HG03280 (cell line): Measurements from ENCODE around the gene NPHS1.
"Not testable (repeated sequence)": the region's sequence is repeated elsewhere in the genome, so short reads cannot be mapped to it uniquely, and the experiment has no call there.

ENCODE experiments used
- ATAC-seq: cut with Tn5 transposase; IDR thresholded peaks from one replicate; pipeline ENCODE4 v1.9.1; 2021; ENCODE audit warnings: mild to moderate bottlenecking, moderate library complexity; ENCODE audit not compliant: unreplicated experiment

The NPHS1 gene, protein sequence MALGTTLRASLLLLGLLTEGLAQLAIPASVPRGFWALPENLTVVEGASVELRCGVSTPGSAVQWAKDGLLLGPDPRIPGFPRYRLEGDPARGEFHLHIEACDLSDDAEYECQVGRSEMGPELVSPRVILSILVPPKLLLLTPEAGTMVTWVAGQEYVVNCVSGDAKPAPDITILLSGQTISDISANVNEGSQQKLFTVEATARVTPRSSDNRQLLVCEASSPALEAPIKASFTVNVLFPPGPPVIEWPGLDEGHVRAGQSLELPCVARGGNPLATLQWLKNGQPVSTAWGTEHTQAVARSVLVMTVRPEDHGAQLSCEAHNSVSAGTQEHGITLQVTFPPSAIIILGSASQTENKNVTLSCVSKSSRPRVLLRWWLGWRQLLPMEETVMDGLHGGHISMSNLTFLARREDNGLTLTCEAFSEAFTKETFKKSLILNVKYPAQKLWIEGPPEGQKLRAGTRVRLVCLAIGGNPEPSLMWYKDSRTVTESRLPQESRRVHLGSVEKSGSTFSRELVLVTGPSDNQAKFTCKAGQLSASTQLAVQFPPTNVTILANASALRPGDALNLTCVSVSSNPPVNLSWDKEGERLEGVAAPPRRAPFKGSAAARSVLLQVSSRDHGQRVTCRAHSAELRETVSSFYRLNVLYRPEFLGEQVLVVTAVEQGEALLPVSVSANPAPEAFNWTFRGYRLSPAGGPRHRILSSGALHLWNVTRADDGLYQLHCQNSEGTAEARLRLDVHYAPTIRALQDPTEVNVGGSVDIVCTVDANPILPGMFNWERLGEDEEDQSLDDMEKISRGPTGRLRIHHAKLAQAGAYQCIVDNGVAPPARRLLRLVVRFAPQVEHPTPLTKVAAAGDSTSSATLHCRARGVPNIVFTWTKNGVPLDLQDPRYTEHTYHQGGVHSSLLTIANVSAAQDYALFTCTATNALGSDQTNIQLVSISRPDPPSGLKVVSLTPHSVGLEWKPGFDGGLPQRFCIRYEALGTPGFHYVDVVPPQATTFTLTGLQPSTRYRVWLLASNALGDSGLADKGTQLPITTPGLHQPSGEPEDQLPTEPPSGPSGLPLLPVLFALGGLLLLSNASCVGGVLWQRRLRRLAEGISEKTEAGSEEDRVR (N-terminal part only)

DNA sequence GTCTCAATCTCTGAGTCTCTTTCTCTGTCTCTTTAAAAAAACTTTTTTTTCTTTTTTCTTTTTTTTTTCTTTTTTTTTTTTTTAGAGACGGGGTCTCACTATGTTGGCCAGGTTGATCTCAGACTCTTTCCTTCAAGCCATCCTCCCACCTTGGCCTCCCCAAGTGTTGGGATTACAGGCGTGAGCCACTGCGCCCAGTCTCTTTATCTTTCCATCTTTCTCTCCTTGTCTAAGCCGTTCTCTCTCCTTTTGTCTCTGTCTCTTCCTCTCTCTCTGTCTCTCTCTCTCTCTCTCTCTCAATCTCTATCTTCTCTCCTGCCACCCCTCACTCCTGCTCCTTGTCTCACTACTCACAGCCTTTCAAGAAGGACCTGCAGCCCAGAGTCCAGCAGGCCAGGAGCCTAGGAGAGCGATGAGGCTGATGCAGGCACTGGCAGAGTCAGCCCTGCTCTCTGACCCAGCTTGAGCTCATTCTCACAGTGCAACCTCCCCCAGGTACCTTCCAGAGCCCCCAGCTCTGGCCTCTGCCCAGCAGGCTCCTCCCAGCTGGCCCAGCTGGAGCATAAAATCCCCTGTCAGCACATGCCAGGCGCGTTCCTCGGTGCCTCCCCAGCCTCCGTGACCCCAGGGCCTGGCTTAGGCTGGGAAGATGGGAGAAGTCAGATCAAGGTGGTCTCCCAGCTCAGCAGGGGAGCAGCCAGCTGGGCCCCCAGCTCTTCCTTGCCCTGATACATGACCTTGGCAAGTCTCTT, at the start of gene NPHS1:
Gene NPHS1 (minus strand): TSS at position 476 of the 752 bp plus-strand sequence. CDS start 667 bp downstream, outside the sequence.
- no peak for ATAC-seq

DNA sequence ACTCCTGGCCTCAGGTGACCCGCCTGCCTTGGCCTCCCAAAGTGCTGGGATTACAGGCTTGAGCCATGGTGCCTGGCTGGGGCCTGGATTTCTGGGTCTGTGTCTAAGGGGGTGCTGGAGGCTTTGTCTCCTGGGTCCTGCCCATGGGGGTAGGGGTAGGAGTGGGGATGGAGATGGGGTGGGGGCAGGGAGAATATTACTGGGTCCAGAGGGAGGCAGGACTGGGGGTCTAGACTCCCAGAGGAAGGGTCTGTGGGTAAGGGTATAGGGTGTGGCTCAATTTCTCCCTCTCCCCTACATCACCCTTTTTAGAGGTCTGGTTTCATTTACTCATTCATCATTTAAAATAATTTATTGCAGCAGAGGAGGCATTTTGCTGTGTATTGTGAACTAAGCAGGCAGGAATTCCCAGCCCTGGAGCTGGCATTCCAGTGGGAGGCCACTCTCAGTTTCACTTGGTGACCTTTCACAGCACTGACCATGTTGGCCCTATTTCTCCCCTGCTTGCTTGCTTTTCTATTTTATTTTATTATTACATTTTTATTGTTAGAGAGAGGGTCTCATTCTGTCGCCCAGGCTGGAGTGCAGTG, 48.8 kb upstream of the NPHS1 start:
- no peak for ATAC-seq

DNA sequence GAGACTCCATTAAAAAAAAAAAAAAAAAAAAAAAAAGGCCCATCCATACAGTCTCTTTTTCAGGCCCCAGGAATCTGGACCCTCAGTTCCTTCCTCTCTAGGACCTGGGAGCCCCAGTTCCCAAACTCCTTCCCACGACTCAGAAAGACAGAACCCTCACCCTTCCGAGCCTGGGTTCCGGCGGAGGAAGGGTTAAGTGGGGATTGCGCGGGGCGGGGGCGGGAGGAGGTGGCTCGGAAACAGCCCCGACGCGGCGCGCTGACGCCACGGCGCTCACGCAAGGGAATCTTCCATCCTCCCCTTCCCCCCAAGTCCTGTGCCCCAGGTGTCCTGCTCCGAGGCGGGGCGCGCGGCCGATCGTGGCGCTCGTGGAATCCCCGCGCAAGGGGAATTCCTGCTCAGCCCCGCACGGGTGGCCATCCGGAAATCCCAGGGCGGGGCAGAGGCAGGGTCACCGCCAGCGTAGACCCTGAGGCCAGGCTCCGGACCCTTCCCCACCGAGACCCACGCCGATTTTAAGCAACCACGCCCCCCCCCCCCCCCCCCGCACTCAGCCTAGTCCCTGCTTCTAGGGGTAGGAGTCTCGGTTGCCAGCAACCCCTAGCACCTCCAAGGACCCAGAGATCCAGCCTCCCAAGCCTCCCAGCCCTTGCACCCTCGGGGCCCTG, 47.4 kb upstream of the NPHS1 start:
- ATAC-seq: peak; percentile 42

DNA sequence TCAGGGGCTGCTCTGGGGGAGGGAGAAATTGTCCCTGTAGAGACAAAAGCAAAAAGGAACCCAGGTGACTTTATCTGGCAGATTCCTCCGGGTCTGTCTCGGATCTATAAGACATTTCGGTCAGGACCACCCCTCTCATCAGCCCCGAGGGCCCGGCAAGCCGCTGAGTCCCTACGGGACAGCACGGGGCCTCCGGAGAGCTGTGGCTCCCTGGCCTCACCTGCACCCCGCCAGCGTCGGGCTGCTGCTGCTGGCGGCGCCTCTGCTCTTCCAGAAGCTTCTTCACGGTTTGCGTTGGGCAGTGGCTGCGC, 46.1 kb upstream of the NPHS1 start:
- no peak for ATAC-seq

DNA sequence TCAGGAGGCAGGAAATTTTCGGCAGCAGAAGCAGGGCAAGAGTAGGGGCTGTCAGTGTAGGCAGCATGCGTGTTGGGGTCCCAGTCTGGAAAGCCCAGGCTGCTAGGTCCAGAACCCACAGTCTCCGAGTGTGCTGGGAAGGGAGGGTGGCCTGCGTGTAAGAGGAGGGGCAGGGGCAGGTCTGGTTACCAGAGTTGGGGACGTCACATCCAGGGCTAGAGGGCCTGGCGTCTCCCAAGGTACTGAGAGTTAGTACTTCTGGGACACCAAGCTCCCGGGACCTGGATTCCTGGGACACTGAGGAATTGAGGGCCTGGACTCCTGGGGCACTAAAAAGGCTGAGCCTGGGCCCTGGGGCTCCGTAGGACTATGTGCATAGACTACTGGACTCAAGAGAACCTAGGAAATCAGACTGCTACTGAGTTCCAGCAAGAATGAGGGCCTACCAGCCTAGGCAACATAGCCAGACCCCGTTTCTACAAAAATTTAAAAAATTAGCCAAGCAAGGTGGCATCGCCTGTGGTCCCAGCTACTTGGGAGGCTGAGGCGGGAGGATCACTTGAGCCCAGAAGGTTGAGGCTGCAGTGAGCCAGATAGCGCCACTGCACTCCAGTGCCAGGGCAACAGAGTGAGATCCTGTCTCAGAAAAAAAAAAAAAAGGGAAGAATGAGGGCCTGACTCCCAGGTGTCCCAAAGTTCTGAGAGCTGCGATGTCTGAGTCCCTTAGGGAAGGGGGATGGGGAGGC, 45.6 kb upstream of the NPHS1 start:
- ATAC-seq: no peak

DNA sequence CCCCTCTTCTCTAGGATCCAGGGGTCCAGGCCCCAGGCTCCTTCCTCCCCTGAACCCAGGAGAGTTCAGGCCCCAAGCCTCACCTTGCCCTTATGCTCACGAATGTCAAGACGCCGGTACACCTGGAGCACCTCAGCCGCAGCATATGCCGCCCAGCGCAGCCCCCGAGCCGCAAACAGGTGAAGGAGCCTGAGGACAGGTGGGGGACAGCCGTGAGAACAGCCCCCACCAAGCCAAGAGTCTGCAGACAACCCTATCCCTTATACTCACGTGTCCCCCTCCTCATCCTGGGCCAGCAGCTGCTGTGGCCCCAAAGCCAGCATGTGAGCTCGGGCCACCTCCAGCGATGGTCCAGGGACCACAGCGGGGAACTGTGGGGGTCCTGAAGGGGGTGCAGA, 44.3 kb upstream of the NPHS1 start:
- ATAC-seq: no peak

DNA sequence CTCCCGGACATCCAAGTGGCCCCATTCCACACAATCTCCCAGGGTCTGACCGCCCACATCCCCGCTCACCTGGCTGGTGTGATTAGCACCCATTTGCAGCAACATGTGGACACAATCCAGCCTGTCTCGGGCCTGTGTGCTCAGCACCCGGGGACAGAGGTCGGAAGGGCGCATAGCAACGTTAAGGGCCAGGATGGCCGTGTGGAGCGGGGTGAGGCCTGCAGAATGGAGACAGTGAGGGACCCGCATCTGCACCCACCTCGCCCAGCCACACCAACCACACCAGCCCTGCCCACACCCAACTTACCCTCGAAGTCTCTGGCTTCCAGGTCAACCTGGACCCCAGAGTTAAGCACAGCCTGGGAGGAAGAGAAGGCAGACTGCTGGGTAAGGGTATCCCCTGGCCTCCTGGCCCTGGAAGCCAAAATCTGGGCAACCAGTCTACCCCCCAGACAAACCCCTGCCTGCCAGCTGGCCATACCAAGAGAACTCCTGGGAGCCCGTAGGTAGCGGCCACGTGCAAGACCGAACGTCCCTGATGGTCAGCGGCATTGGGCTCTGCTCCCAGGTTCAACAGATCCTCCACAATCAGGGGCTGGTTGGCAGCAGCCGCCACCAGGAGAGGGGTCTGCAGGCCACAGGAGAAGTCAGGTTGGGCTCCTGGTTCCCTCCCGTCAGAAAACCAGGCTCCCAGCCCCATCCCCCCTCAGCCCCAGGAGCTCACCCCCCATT, 43.8 kb upstream of the NPHS1 start:
- no peak for ATAC-seq

DNA sequence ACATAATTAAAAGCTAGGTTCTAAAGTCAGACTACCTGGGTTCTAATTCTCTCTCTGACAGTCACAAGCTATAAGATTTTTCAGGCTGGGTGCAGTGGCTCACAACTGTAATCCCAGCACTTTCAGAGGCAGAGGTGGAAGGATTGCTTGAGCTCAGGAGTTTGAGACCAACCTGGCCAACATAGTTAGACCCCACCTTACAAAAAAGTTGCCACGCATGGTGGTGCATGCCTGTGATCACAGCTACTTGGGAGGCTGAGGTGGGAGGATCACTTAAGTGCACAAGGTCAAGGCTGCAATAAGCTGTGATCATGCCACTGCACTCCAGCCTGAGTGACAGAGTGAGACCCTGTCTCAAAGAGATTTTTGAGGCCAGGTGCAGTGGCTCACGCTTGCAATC, 42.0 kb upstream of the NPHS1 start:
- ATAC-seq: no peak

DNA sequence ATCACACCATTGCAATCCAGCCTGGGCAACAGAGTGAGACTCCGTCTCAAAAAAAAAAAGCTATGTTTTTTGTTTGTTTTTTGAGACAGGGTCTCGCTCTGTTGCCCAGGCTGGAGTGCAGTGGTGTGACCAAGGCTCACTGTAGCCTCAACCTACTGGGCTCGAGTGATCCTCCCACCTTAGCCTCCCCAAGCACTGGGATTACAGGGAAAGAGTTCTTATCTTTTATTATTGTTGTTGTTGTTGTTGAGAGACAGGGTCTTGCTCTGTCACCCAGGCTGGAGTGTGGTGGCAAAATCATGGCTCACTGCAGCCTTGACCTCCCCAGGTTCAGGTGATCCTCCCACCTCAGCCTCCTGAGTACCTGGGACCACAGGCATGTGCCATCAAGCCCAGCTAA, 39.5 kb upstream of the NPHS1 start:
- ATAC-seq: not testable (repeated sequence)

DNA sequence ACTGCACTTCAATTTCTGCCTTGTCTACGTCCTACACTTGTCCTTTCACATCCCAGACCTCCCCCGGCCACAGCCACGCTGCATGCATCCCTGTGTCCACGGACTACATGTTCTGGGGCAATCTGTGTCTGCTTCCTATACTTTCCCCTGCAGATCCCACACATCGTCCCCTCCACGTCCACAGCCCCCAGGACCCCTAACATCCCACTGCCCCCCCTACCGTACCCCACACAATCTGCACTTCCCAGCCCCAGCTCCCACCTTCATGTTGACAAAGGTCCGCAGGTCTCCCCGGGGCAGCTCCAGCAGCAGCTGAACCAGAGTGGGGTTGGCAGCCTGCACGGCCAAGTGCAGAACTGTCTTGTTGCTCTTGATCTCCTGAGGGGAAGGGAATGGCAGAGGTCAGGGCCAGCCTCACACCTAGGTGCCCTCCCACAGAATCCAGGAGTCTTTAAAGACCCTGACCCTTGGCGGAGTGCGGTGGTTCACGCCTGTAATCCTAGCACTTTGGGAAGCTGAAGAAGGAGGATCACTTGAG, 37.9 kb upstream of the NPHS1 start:
- no peak for ATAC-seq

DNA sequence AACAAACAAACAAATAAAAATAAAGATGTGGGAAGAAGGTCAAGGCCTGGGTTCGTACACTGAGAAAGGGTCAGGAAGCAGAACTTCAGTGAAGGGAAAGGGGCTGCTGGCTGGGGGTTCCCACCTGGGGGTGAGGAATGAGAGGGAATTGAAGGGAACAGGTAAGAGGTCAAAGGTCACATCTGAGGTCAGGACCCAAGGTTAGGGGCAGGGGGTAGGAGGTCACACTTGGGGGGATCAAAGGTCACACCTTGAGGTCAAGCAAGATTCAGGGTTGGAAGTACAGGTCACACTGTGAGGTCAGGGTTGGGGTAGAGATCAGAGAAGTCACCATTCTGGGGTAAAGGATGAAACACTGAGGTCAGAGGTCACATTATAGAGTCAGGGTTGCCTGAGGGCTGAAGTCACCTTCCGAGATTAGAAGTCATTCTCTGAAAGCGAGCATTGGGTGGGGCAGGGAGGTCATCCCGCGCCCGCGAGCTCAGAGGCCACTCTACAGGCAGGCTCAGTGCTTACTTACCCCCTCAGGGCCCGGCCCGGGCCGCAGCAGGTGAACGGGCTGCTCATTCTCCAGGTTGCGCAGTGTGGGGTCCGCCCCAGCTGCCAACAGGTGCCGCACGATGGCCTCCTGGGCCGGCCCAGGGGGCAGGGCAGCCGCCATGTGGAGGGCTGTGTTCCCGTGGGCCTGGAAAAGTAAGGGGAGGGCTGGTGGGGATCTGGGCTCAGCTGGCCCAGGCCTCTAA, 37.2 kb upstream of the NPHS1 start:
- no peak for ATAC-seq

DNA sequence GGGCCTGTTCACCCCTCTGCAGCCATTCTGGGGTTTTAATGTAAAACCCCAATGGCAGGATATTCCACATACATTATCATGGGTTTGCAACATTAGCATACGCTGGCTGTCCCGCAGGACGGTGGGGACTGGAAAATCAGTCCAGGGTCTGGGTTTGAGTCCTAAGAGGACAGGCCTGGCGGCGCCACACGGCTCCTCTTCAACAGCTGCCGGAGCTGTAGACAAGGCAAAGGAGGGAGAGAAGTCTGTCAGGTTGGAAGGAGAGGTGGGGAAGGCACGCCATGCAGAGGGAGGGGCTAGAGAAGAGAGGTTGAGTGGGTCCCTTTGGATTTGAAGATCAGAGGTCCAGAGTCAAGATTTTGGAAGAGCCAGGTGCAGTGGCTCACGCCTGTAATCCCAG, 36.1 kb upstream of the NPHS1 start:
- no peak for ATAC-seq

DNA sequence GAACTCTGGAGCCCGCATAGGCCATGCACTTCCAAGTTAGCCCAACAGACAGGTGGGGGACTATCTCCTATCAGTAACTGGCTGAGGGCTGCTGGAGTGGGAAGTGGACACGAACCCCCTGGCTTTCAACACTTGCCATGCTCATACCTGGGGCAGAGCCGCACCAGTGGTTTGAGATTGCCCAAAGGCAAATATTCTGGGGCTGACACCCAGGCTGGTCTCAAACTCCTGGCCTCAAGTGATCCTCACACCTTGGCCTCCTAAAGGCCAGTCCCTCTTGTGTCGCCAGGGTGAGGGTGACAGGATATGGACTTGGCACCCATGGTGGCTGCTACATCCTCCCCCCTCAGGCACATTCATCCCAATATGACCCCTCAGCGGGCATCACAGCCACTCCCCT, 34.9 kb upstream of the NPHS1 start:
- no peak for ATAC-seq

DNA sequence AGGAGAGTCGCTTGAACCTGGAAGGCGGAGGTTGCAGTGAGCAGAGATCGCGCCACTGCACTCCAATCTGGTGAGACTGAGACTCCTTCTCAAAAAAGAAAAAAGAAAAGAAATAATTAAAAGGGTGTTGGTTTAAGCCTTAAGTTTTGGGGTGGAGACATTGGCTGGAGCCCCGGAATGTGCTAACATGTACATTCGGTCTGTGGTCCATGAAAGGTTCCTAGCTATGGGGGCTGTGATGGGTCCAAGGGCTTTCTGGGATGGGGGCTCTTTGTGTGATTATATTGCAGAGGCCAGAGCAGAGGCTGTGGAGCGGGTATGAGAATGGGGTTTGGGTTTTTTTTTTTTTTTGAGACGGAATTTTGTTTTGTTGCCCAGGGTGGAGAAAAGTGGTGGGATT, 33.6 kb upstream of the NPHS1 start:
- no peak for ATAC-seq

DNA sequence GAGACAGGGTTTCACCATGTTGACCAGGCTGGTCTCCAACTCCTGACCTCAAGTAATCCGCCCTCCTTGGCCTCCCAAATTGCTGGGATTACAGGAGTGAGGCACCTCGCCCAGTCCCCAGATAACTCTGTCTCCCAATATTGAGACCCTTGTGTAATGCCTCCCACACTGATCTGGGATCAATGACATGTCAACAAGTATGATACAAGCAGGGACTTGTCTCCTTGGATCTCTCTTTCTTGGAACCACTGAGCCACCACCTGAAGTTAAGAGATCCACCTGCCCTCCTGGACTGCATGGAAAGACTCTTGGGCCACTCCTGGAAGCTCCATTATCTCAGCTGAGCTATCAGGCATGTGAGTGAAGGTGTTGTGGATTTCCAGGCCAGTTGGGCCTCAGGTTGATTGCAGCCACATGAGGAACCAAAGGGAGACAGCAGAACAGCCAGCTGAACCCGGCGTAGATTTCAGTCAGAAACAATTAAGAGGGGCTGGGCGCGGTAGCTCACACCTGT, 33.0 kb upstream of the NPHS1 start:
- ATAC-seq: no peak

DNA sequence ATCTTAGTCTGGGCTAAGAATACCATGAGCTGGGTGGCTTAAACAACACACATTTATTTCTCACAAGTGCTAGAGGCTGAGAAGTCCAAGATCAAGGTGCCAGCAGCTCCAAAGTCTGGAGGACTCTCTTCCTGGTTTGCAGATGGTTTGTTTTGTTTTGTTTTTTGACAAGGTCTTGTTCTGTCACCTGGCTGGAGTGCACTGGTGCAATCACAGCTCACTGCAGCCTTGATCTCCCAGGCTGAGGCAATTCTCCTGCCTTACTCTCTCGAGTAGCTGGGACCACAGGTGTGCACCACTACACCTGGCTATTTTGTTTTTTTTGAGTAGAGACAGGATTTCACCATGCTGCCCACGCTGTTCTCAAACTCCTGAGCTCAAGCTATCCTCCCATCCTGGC, 31.6 kb upstream of the NPHS1 start:
- ATAC-seq: no peak

DNA sequence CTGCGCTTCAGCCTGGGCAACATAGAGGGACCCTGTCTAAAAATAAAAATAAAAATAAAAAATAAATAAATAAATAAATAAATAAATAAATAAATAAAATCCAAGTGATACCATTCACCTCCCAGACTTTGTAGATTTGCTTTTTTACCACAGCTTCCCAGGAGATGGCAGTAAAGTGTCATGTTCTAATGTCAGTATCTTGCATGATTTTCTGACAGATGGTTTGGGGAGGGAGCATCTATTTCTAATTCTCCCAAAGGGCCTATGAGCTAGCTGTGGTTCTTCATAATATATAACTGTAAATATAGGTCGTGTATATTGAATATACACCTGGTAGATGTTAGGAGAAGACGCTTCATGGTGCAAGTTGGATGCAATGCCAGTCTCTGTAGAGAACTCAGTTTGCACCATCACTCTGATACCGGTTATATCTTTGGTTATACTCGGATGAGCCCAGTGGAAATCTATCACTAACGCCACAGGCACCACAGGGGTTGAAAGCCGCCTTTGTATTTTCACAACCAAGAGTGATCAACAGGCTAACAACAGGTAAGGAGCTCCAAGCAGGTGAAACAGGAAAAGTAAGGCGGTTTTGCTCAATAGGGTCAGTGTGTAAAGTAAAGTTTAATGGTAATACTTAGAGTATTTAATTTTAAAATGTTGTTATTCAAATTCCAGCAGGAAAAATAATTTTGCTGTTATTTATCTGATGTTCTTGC, 30.0 kb upstream of the NPHS1 start:
- no peak for ATAC-seq
